Measurements from ENCODE around the gene ATP8B2.
A peak's percentile ranks its signal among the peaks of the same experiment; 100 is the strongest.

ATP8B2 gene

DNA sequence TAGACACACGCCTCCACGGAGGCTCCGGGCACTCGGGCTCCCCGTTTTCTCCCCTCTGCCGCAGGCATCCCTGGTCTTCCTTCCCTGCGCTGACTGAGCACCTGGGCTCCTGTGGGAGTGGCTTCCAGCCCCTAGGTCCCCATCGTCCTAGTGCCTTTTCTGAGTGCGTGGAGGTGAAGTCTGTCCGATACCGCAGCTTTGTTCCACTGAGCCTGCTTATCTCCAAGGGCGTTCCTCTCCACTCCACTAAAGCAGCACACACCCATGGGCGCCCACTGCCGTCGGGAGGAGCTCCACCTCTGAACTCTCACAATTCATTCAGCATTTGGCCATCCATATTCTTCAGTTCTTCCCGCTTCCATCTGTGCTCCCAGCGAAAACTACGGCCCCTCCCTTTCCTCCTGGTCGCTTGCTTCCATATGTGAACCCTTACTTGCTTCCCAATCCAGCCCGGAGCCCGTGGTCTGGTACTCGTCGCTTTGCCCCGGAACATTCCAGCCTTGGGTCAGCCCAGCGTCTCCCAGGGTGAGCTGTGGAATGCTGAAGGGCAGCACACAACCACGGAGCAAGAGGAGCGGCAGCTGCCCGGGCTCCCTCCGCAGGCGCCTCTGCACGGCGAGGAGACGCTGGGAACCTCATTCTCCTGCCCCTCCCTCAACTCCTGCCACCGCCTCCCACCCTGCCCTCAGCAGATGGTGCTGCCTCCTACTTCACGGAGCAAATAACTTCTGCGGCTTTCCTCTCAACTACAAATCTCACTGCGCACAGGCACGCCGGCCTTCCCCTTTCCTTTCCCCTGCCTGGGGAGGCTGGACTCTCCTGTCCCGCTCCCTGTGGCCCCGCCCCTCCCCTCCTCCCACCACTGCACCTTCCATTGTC is 27.5 kb downstream of the ATP8B2 start (continued):
- TF ChIP-seq ZBTB21 (tag by site-specific recombination; IDR thresholded peaks at IDR 0.05) (no peak), ZNF558 (tag by site-specific recombination; IDR thresholded peaks at IDR 0.05) (no peak), HIC1 (tag by site-specific recombination; IDR thresholded peaks at IDR 0.05) (no peak), TRIM28 (IDR thresholded peaks at IDR 0.05; ENCODE audit: borderline replicate concordance, low read length) (no peak)

GRCh38 chr1:154353460-154353904 is 28.2 kb downstream of the ATP8B2 start:
- peaks cover 0 to 17% of the 10 kb centered on the region in 2 experiments; a peak in 1 of 3 replicates for H3K36me3 ChIP-seq (ENCODE audit: control insufficient read depth in 2 of 2, insufficient read depth in 1 of 2, low read length in 2 of 2)
- 0 out of 2 replicates have a peak, but pooled peaks cover 3% of the 10 kb centered on the region for H3K4me1 ChIP-seq (ENCODE audit: control insufficient read depth, insufficient read depth, low read length)
- CTCF ChIA-PET = interaction anchor here (0.6 to 4.3 kb wide), 7 partner anchors 9 to 601 kb away, joined by 3 to 33 read pairs (median 4); no protein-coding TSS in a partner anchor
- POLR2A ChIA-PET = no interaction called here
- no peak overlapping the region for H3K4me3 ChIP-seq (ENCODE audit: low read depth, low read length)
- H3K9me3 ChIP-seq (ENCODE audit: control insufficient read depth, insufficient read depth, low read depth, low read length) = no peaks in the 10 kb centered on the region
- H3K27ac ChIP-seq (ENCODE audit: extremely low read depth, low read depth, low read length) = no peak overlapping the region
- no peak for TF ChIP-seq ZNF555 (tag by site-specific recombination; conservative IDR thresholded peaks at IDR 0.05)
- no peak for TF ChIP-seq ZNF239 (tag by site-specific recombination; IDR thresholded peaks at IDR 0.05)
- no peak; the same call in 1 of the 2 replicates for TF ChIP-seq ZNF692 (tag by site-specific recombination; IDR thresholded peaks at IDR 0.05)
- TF ChIP-seq, protein P1, sequence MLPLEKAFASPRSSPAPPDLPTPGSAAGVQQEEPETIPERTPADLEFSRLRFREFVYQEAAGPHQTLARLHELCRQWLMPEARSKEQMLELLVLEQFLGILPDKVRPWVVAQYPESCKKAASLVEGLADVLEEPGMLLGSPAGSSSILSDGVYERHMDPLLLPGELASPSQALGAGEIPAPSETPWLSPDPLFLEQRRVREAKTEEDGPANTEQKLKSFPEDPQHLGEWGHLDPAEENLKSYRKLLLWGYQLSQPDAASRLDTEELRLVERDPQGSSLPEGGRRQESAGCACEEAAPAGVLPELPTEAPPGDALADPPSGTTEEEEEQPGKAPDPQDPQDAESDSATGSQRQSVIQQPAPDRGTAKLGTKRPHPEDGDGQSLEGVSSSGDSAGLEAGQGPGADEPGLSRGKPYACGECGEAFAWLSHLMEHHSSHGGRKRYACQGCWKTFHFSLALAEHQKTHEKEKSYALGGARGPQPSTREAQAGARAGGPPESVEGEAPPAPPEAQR (tag by site-specific recombination; IDR thresholded peaks at IDR 0.05) = no peak
- no peak for TF ChIP-seq ZNF391 (tag by site-specific recombination; IDR thresholded peaks at IDR 0.05; ENCODE audit: borderline replicate concordance, low read depth)
- no peak for TF ChIP-seq ZBTB7A (tag by site-specific recombination; IDR thresholded peaks at IDR 0.05; ENCODE audit: low read depth)
- TF ChIP-seq ZNF514 (tag by site-specific recombination; IDR thresholded peaks at IDR 0.05) = no peak
- TF ChIP-seq ZFHX2 (tag by site-specific recombination; conservative IDR thresholded peaks at IDR 0.05) = peak; percentile 62
- no peak for TF ChIP-seq ZNF266 (tag by site-specific recombination; IDR thresholded peaks at IDR 0.05; ENCODE audit: low read depth)
- TF ChIP-seq OVOL3 (tag by site-specific recombination; IDR thresholded peaks at IDR 0.05) = no peak
- TF ChIP-seq ZNF433 (tag by site-specific recombination; IDR thresholded peaks at IDR 0.05; ENCODE audit: low read depth) = no peak
- TF ChIP-seq, protein P2, sequence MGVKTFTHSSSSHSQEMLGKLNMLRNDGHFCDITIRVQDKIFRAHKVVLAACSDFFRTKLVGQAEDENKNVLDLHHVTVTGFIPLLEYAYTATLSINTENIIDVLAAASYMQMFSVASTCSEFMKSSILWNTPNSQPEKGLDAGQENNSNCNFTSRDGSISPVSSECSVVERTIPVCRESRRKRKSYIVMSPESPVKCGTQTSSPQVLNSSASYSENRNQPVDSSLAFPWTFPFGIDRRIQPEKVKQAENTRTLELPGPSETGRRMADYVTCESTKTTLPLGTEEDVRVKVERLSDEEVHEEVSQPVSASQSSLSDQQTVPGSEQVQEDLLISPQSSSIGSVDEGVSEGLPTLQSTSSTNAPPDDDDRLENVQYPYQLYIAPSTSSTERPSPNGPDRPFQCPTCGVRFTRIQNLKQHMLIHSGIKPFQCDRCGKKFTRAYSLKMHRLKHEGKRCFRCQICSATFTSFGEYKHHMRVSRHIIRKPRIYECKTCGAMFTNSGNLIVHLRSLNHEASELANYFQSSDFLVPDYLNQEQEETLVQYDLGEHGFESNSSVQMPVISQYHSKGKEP (tag by site-specific recombination; IDR thresholded peaks at IDR 0.05) = no peak
- TF ChIP-seq KLF16 (tag by site-specific recombination; IDR thresholded peaks at IDR 0.05) = no peak
- no peak for TF ChIP-seq ZNF768 (tag by site-specific recombination; IDR thresholded peaks at IDR 0.05)
- TF ChIP-seq TSHZ1 (tag by site-specific recombination; IDR thresholded peaks at IDR 0.05; ENCODE audit: borderline replicate concordance) = no peak
- no peak; the same call in 1 of the 2 replicates for TF ChIP-seq ZNF10 (tag by site-specific recombination; IDR thresholded peaks at IDR 0.05)
- no peak for TF ChIP-seq ZNF302 (tag by site-specific recombination; IDR thresholded peaks at IDR 0.05; ENCODE audit: low read depth)
- TF ChIP-seq ZNF600 (tag by site-specific recombination; IDR thresholded peaks at IDR 0.05) = no peak
- TF ChIP-seq ZNF121 (tag by site-specific recombination; IDR thresholded peaks at IDR 0.05) = no peak
- no peak for TF ChIP-seq SETDB1 (IDR thresholded peaks at IDR 0.05; ENCODE audit: insufficient read length, low read length)
- no peak for TF ChIP-seq ZNF16 (tag by site-specific recombination; IDR thresholded peaks at IDR 0.05; ENCODE audit: low read depth)
- TF ChIP-seq ZNF324 (tag by site-specific recombination; IDR thresholded peaks at IDR 0.05) = no peak

All from HEK293 (cell line).